Nephron progenitor cell (in vitro differentiated cells): Measurements from ENCODE around the gene UACA.
"Not testable (repeated sequence)": the region's sequence is repeated elsewhere in the genome, so short reads cannot be mapped to it uniquely, and the experiment has no call there.

Experiments used
- DNase-seq: peaks from one replicate; pipeline ENCODE4 v3.0.0; 2021
- H3K27ac Mint-ChIP-seq: 2 replicates; pipeline ENCODE4 v1.8.0; 2021; ENCODE audit warnings: mild to moderate bottlenecking, moderate library complexity, mixed read lengths
- H3K27me3 Mint-ChIP-seq: 2 replicates; pipeline ENCODE4 v1.8.0; 2021; ENCODE audit warnings: mild to moderate bottlenecking, low read depth, mixed read lengths; ENCODE audit not compliant: poor library complexity
- H3K36me3 Mint-ChIP-seq: 2 replicates; pipeline ENCODE4 v1.8.0; 2021; ENCODE audit warnings: low read depth, mixed read lengths
- H3K4me1 Mint-ChIP-seq: 2 replicates; pipeline ENCODE4 v1.8.0; 2021; ENCODE audit warnings: mixed read lengths
- H3K4me3 Mint-ChIP-seq: 2 replicates; pipeline ENCODE4 v1.8.0; 2021; ENCODE audit warnings: mild to moderate bottlenecking, moderate library complexity, mixed read lengths
- H3K9me3 Mint-ChIP-seq: 2 replicates; pipeline ENCODE4 v1.8.0; 2021; ENCODE audit warnings: mild to moderate bottlenecking, moderate library complexity, mixed read lengths
- CTCF ChIP-seq: fragments of 200-600 bp; sonication (generic); IDR thresholded peaks from 2 replicates; pipeline ENCODE4 v1.5.0; 2021; ENCODE audit warnings: antibody characterized with exemption

The UACA gene

GRCh38 chr15:70754862-70755261 is 8.5 kb downstream of the UACA start:
- no peak overlapping the region for H3K27ac Mint-ChIP-seq
- H3K36me3 Mint-ChIP-seq: no peaks in the 10 kb centered on the region
- H3K27me3 Mint-ChIP-seq: no peaks in the 10 kb centered on the region
- peaks cover 58% of the 10 kb centered on the region for H3K4me1 Mint-ChIP-seq
- H3K4me3 Mint-ChIP-seq: no peak overlapping the region
- no peak for TF ChIP-seq CTCF
- no peaks in the 10 kb centered on the region for H3K9me3 Mint-ChIP-seq
- no peak for DNase-seq

GRCh38 chr15:70753101-70753829 is 10.1 kb downstream of the UACA start:
- no peak for DNase-seq
- H3K36me3 Mint-ChIP-seq: no peaks in the 10 kb centered on the region
- H3K27me3 Mint-ChIP-seq: no peaks in the 10 kb centered on the region
- H3K27ac Mint-ChIP-seq: no peak overlapping the region
- H3K4me1 Mint-ChIP-seq: peaks cover 56% of the 10 kb centered on the region
- H3K4me3 Mint-ChIP-seq: no peak overlapping the region
- no peak for TF ChIP-seq CTCF
- H3K9me3 Mint-ChIP-seq: no peaks in the 10 kb centered on the region

- DNase-seq: no peak
- Mint-ChIP-seq H3K27ac (no peak overlapping the region), H3K36me3 (no peaks in the 10 kb centered on the region), H3K4me1 (peaks cover 48% of the 10 kb centered on the region), H3K9me3 (no peaks in the 10 kb centered on the region), H3K27me3 (no peaks in the 10 kb centered on the region), H3K4me3 (no peak overlapping the region)
- TF ChIP-seq CTCF: no peak
Observed at GRCh38 chr15:70752193-70752635, 11.1 kb downstream of the UACA start.

- no peaks in the 10 kb centered on the region for H3K27me3 Mint-ChIP-seq
- peaks cover 39% of the 10 kb centered on the region for H3K4me1 Mint-ChIP-seq
- H3K9me3 Mint-ChIP-seq: peaks cover 9% of the 10 kb centered on the region
- H3K27ac Mint-ChIP-seq: no peak overlapping the region
- no peak overlapping the region for H3K4me3 Mint-ChIP-seq
- no peak for DNase-seq
- peaks cover 6% of the 10 kb centered on the region for H3K36me3 Mint-ChIP-seq
- no peak for TF ChIP-seq CTCF
Observed at GRCh38 chr15:70750203-70750869, 13.0 kb downstream of the UACA start.

GRCh38 chr15:70748281-70748747 is 15.0 kb downstream of the UACA start:
- Mint-ChIP-seq H3K36me3 (peaks cover 6% of the 10 kb centered on the region), H3K4me3 (no peak overlapping the region), H3K4me1 (peaks cover 37% of the 10 kb centered on the region), H3K27me3 (peaks cover 4% of the 10 kb centered on the region), H3K27ac (no peak overlapping the region), H3K9me3 (peaks cover 9% of the 10 kb centered on the region)
- no peak for TF ChIP-seq CTCF
- no peak for DNase-seq

- not testable (repeated sequence) for H3K27ac Mint-ChIP-seq, DNase-seq, H3K27me3 Mint-ChIP-seq, H3K36me3 Mint-ChIP-seq, H3K4me3 Mint-ChIP-seq, H3K9me3 Mint-ChIP-seq
- peaks cover 37% of the 10 kb centered on the region for H3K4me1 Mint-ChIP-seq
Observed at GRCh38 chr15:70746598-70746997, 16.8 kb downstream of the UACA start.
